ENCODE data around the gene IKBKE.

IKBKE gene

DNA sequence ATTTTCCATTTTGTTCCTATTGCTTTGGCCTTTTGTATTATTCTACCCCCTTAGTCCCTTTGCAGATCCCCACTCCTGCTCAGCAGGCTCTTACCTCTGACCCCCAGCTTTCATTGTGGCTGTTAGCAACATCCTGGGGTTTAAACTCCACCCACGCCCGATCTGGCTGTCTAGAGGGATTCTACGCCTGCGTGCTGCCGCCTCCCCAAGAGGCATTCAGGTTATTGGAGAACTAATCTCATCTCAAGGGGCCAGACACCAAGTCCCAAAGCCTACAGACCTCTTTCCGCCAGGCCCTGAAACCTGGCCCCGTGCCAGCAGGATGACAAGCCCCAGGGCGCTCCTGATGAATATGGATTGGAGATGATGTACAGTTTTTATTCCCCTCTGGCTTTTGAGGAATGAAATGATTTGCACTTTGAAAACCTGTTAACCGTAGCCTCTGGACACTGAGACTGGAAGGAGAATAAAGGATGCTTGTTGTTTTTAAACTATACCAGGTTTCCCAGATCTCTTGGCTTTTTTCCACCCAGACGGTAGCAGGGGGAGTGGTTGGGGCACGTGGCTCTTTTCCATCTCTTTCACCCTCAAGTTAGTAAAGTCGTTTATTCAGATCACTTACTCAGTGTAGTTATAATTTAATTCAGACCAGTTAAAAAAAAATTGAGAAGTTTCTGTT, 14.5 kb upstream of the IKBKE start:
- no peak for DNase-seq

GRCh38 chr1:206456577-206457370, 13.5 kb upstream of the IKBKE start:
- DNase-seq: no peak

DNA sequence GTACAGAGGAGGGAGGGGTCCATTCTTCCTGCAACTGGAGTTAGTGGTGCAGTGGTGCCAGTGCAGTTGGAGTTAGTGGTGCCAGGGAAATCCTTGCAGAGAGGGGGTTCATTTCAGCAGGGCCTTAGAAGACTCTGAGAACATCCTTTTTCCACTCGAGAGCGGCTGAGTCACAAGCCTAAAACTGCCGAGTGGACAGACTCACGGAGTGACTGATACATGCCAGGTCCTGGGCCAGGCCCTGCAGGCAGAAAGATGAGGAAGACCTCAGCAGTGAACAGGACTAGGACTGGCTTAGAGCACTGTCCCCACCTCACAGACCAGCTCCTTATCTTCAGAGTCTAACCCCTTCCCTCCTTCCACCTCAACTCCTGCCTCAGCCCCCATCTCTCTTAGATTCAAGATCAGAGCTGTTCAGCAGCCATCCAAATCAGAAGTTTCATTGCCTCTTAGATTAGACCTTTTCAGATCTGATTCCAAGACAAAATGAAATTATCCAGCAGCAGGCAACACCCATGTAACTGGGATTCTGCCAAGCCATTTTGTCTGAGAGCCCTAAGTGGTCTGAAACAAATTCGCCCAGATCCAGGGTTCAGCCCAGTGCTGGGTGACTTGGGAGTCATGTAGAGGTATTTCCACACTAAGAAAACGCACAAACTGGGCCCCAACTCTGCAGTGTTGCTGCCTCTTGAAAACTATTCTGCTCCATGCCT, 12.7 kb upstream of the IKBKE start:
- no peak for DNase-seq

GRCh38 chr1:206459703-206460102, 10.6 kb upstream of the IKBKE start:
- no peak for DNase-seq

- DNase-seq: no peak
Observed at GRCh38 chr1:206460836-206461426, 9.3 kb upstream of the IKBKE start.

DNA sequence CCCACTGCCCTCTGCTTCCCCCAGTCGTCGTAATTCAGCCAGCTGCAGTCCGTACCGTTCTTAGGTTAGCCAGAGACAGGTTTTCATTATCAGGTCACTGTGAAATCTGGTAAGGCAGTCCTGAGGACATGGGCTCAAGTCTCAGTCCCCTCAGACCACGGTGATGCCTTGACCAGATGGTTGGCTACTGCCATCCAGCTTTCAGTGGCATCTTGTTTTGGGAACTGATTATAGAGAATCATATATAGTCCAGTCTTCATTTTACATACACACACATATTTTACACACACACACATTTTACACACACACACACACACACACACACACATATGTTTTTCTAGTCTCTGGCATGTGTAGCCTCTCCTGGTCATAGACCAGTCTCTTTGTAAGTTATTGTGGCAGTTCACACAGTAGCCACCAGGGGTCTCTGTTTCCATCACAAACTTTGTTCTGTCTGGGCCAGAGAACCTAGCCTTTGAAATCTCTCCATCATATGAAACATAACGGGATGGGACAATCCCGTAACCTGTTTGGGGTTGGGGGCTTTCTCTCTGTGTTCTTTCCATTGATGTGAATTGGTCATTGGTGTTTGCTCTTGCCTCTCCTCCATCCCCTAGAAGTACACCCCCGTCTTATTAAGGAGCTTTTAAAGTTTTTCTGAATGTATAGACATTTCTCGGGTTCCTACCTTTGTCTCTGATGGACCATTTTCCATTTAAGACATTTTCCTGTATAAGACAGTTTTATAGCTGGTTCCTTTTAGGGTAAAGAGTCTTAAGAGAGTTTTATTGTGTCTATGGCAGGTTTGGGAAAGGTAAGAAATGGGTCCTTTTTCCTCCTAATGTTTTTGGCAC, 8.4 kb upstream of the IKBKE start:
- DNase-seq: peak; percentile 82

GRCh38 chr1:206463137-206463536, 7.1 kb upstream of the IKBKE start:
- DNase-seq: peak; percentile 28

DNA sequence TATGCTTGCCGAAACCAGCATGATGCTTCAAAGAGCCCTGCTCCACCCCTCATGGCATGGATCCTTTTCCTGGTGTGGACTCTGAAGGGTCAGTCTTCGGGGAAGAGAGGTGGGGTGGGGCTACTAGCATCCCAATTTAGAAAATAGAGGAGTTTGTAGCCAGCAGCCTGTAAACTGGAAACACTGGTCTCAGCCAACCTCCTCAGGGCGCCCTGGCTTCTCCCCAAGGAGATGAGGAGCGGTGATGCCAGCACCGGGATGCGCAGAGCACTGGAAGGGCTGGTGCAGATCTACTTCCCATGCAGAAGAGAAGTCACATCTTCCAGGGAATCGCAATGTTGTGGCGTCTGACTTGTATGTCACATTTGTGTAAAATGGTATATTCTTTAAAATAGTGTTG, 6.4 kb upstream of the IKBKE start:
- no peak for DNase-seq

GRCh38 chr1:206464456-206464964, 5.8 kb upstream of the IKBKE start:
- DNase-seq: no peak

GRCh38 chr1:206465951-206466350, 4.3 kb upstream of the IKBKE start:
- DNase-seq: no peak

DNA sequence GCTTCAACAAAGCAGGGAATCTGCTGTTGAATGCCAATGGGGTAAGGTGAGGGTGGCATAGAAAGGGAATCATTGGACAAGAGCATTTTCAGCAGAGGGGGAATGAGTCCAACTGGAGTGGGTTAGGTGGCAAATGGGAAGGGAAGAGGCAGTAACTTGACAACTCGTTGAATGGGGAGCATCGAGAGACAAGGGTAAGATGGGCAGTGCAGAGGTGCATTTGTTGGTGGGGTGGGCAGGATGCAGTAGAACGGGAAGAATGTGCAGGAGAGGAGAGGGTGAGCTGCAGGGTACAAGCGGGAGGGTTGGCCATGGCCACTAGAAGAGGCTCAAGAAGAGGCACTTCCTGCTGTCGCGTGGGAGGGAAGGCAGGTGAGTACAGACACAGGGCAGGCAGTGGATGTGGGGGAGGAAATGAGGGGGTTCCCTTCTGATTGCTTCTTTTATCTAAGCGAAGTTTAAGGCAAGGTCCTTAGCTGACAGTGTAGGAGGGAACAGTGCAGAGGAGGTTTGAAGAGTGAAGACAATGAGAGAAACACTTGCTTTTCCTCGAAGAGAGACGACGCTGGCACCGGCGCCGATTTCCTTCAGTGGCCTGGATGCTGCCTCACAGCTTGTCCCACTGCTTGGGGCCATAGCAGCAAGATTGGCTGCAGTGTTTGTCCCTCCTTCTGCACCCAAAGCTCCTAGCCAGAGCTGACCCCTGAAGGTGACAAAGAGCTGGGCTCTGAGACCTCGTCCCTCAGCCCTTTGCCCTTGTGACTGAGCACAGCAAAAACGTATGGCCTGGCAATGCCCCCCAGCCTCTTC, 3.2 kb upstream of the IKBKE start:
- no peak for DNase-seq

DNA sequence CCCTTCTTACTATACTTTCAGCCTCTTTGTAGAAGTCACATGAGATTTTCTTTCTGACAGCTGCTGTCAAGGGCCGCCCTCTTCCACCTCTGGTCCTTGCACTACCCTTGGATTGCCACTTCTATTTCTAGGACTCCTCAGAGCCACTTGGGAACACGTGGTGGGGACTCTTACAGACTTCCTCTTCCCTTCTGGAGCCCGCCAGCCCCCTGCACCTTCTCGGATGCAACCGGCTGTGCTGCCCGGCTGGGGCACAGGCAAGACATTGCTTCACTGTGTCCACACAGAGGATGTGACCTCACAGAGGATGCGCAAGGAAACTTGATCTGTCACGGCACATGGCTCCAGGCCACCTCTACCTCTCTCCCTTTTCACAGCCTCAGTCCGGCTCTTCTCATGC, 2.4 kb upstream of the IKBKE start:
- DNase-seq: no peak

DNA sequence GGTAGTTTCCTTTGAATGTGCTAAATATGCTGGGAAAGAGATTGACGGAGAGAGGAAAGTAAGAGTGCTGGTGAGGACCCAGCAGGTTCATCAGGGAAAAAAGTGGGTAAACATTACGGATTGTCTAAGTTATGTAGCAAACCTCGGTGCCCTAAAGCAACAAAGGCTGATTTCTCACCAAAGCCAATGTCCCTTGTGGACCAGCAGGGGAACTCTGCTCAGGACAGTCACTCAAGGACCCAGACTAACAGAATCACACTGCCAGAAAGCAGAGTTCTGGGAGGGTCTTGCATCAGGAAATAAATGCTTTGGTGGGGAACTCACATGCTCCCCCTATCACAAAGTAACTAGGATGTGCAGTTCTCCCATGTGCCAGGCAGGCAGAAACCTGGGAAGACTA, 1.7 kb upstream of the IKBKE start:
- DNase-seq: no peak

GRCh38 chr1:206469411-206469932, 804 bp upstream of the IKBKE start:
- peak; percentile 40 for DNase-seq

- DNase-seq: peak; percentile 41
Observed at GRCh38 chr1:206470692-206471414, 577 bp downstream of the IKBKE start.

DNA sequence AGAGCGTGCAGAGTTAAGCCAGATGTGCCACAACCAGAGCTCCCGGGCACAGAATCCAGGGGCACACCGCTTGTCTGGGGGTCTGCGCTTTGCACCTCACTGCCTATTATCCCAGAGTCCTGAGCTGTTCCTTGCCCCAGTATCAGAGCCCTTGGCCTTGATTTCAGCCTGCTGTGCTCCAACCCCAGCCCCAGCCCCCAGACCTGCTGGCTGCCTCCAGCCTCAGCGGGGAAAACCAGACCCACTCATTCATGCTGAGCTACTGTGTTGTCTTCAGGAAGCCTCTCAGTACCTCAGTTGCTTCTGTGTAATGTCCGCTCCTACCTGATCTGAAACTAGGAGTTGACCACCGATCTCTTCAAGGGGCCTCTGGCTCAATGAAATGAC, 1.1 kb downstream of the IKBKE start:
- peak; percentile 28 for DNase-seq

DNA sequence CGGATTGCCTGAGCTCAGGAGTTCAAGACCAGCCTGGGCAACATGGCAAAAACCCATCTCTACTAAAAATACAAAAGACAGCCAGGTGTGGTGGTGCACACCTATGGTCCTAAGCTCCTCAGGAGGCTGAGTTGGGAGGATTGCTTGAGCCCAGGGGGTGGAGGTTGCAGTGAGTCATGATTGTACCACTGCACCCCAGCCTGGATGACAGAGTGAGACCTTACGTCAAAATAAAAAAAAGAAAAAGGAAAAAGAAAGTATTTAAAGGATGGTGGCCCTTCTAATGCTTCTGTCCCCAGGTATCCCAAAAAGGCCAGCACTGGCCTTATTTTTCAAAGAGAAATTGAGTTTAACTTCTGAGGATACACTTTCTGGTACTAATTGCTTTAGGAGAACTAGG, 1.7 kb downstream of the IKBKE start:
- DNase-seq: no peak

DNA sequence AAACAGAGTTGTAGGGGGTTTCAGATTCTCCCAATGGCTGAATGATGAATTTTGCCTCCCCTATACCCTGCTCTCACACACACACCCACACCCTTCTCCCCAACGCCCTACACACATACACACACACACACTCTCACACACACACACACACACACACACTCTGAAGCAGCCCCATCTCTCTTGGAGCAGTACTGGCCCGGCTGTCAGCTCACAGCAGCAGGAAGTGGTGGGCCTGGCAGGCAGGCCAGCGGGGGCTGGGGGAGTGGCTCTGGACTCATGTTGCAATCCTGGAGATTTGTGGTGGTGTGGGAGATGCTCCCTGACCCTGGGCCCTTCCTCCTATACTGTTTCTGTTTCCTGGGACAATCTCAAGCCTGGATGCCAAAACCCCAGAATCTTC, 2.2 kb downstream of the IKBKE start:
- DNase-seq: no peak

DNA sequence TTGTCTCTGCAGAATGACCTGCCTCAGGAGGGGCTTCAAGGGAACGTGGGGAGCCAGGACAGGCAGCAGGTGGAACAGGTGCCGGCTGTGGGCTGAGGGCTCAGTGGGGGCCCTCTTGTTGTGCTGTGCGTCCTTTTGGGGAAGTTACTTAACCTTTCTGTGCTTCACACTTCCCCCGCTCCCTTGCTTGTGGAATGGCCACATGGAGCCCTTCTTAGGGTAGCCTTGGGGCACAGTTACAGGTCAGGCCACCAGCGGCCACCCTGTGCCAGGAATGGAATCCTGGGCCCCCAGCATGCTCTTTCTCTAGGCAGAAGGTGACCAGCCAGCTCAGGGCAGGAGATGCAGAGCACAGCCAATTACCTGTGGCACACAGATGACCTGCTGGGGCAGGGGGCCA, 2.6 kb downstream of the IKBKE start:
- DNase-seq: no peak

- no peak for DNase-seq
Observed at GRCh38 chr1:206476058-206476457, 5.8 kb downstream of the IKBKE start.

DNA sequence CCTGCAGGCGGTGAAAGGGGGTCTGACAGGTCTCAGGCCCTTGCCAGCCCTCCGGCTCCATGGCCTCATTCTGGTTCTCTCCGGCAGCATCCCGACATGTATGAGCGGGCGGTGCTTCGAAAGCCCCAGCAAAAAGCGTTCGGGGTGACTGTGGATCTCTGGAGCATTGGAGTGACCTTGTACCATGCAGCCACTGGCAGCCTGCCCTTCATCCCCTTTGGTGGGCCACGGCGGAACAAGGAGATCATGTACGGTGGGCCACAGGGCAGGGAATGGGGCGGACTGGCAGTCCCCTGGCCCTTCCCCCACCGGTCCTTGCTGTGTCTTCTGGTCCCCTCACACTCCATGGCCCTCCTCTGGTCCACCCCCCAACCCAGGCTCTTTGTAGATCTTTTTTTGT, 6.3 kb downstream of the IKBKE start:
- no peak for DNase-seq
